Hepatocyte (in vitro differentiated cells): Measurements from ENCODE around the gene IGF2. TPM values are rescaled to one million over a fixed set of nuclear protein-coding genes. Genes with fewer than 3 reads are reported as not detected.

Experiments used
- DNase-seq: peaks from one replicate; pipeline ENCODE4 v3.0.0-alpha.2; 2016; ENCODE audit warnings: low spot score
- H2AFZ ChIP-seq: fragments of 200-600 bp; sonication (generic); 2 replicates; pipeline ENCODE4 v1.6.0; 2016; ENCODE audit warnings: antibody characterized with exemption, mild to moderate bottlenecking
- H3K27ac ChIP-seq: fragments of 200-600 bp; sonication (generic); 2 replicates; pipeline ENCODE4 v1.5.1; 2016; ENCODE audit warnings: mild to moderate bottlenecking
- H3K27me3 ChIP-seq: fragments of 200-600 bp; sonication (generic); 2 replicates; pipeline ENCODE4 v1.6.1; 2016
- H3K36me3 ChIP-seq: fragments of 200-600 bp; sonication (generic); replicated peaks from 2 replicates; pipeline ENCODE4 v1.5.1; 2016; ENCODE audit warnings: low read depth; ENCODE audit not compliant: insufficient read depth
- H3K4me1 ChIP-seq: fragments of 200-600 bp; sonication (generic); 2 replicates; pipeline ENCODE4 v1.5.1; 2016; ENCODE audit warnings: mild to moderate bottlenecking, moderate library complexity; ENCODE audit not compliant: insufficient read depth
- H3K4me2 ChIP-seq: fragments of 200-600 bp; sonication (generic); 2 replicates; pipeline ENCODE4 v1.6.0; 2016
- H3K4me3 ChIP-seq: fragments of 200-600 bp; sonication (generic); 2 replicates; pipeline ENCODE4 v1.5.1; 2016; ENCODE audit warnings: mild to moderate bottlenecking
- H3K79me2 ChIP-seq: fragments of 200-600 bp; sonication (generic); 2 replicates; pipeline ENCODE4 v1.6.0; 2017; ENCODE audit warnings: mild to moderate bottlenecking
- H3K9me2 ChIP-seq: fragments of 200-600 bp; sonication (generic); replicated peaks from 2 replicates; pipeline ENCODE4 v1.6.0; 2017; ENCODE audit warnings: mild to moderate bottlenecking; ENCODE audit not compliant: insufficient read depth
- H3K9me3 ChIP-seq: fragments of 200-600 bp; sonication (generic); 2 replicates; pipeline ENCODE4 v1.5.1; 2016; ENCODE audit warnings: low read depth, mild to moderate bottlenecking
- H4K20me1 ChIP-seq: fragments of 200-600 bp; sonication (generic); 2 replicates; pipeline ENCODE4 v1.6.0; 2016; ENCODE audit warnings: mild to moderate bottlenecking; ENCODE audit not compliant: insufficient read depth, poor library complexity, severe bottlenecking
- EZH2 ChIP-seq: fragments of 200-600 bp; sonication (generic); IDR thresholded peaks from 2 replicates; pipeline ENCODE4 v1.6.1; 2016; ENCODE audit warnings: antibody characterized with exemption, mild to moderate bottlenecking, borderline replicate concordance
- EZH2phosphoT487 ChIP-seq: fragments of 200-600 bp; sonication (generic); IDR thresholded peaks from one replicate; pipeline ENCODE4 v1.6.1; 2018; ENCODE audit warnings: antibody characterized with exemption, mild to moderate bottlenecking, low read depth, moderate library complexity; ENCODE audit not compliant: unreplicated experiment, severe bottlenecking
- WGBS: methylation state at CpG from one replicate; pipeline ENCODE4 v1.1.6; 2016; ENCODE audit warnings: low lambda C conversion rate; ENCODE audit errors: missing lambda C conversion rate; 5-methylcytosine and 5-hydroxymethylcytosine counted together
- polyA plus RNA-seq: library from polyadenylated mRNA; unstranded; fragments of >200 nt; fragmentation: Nextera tagmentation; extraction: Ambion mirVana; gene quantifications from 2 replicates; pipeline ENCODE4 v1.2.1, GENCODE V29; 2016
- total RNA-seq: library from RNA; depleted of rRNA; stranded (reverse); fragments of >200 nt; gene quantifications from 2 replicates; pipeline ENCODE4 v1.2.3, GENCODE V29; 2014
- TF ChIP-seq, protein P1 (sequence below): fragments of 200-600 bp; sonication (generic); IDR thresholded peaks from 2 replicates; pipeline ENCODE4 v1.5.1; 2016; ENCODE audit warnings: antibody characterized with exemption, mild to moderate bottlenecking; ENCODE audit not compliant: poor library complexity

The IGF2 gene
- total and polyA plus RNA-seq, 2 experiments from 2014 or later: 1,507 to 2,911 TPM

DNA sequence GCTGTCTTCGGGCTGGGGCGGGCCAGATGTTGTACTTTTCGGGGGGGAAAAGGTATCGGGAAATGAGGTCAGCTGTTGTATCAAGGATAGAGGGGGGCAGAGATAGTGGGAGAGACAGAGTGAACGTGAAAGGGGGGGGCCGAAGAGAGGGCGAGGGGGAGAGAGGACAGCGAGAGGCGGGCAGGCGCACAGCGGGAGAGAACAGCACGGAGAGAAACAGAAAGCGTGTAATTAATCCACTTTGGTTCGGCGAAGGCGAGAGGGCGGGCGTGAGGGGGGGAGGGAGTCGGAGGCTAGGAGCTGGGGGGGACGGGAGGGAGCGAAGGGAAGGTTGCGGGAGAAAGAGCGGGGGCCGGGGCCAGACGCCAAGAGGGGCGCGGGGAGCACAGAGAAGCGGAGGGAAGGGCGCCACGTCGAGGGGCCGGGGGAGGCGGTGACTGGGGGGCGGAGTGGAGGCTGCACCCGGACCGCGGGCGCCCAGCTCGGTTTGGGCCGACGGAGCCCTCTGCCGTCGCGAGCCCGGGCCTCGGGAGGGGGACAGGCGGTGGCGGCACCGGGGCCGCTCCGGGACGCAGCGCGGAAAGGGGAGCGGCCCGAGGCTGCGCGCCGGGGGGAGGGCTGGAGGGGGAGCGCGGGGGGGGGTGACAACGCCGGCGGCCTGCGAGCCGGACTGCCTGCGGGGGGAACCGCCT lies 612 bp downstream of the IGF2 start:
- H2AFZ ChIP-seq: no peak overlapping the region
- no peaks in the 10 kb centered on the region for H3K36me3 ChIP-seq
- 0% methylated on average over 1 of the region's 68 CpGs for WGBS
- H3K27ac ChIP-seq: peak overlapping the region; percentile 98
- H4K20me1 ChIP-seq: peaks cover 51% of the 10 kb centered on the region
- peak overlapping the region; percentile 85 for H3K4me3 ChIP-seq
- peaks cover 33% of the 10 kb centered on the region for H3K27me3 ChIP-seq
- peak overlapping the region; percentile 81 for H3K4me2 ChIP-seq
- TF ChIP-seq, protein P1, sequence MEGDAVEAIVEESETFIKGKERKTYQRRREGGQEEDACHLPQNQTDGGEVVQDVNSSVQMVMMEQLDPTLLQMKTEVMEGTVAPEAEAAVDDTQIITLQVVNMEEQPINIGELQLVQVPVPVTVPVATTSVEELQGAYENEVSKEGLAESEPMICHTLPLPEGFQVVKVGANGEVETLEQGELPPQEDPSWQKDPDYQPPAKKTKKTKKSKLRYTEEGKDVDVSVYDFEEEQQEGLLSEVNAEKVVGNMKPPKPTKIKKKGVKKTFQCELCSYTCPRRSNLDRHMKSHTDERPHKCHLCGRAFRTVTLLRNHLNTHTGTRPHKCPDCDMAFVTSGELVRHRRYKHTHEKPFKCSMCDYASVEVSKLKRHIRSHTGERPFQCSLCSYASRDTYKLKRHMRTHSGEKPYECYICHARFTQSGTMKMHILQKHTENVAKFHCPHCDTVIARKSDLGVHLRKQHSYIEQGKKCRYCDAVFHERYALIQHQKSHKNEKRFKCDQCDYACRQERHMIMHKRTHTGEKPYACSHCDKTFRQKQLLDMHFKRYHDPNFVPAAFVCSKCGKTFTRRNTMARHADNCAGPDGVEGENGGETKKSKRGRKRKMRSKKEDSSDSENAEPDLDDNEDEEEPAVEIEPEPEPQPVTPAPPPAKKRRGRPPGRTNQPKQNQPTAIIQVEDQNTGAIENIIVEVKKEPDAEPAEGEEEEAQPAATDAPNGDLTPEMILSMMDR: no peak
- TF ChIP-seq EZH2 (no peak), EZH2phosphoT487 (no peak)
- peaks cover 91% of the 10 kb centered on the region for H3K79me2 ChIP-seq
- no peaks in the 10 kb centered on the region for H3K9me3 ChIP-seq
- H3K9me2 ChIP-seq: no peaks in the 10 kb centered on the region
- peak; percentile 55 for DNase-seq
- H3K4me1 ChIP-seq: peaks cover 4% of the 10 kb centered on the region

DNA sequence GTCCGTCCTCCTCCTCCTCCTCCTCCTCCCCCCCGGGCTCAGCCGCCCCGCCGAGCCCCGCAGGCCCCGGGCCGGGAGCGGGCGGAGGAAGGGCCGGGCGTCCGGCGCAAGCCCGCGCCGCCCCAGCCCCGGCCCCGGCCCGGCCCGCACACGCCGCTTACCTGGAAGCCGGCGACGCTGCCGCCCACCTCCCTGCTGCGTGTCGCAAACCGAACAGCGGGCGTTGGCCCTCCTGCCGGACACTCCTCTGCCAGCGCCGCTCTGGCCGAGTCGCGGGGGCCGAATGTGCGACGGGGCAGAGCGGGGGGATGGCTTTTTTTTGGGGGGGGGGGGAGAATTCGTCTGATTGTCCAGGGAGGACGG lies 1.1 kb downstream of the IGF2 start:
- WGBS: 0% methylated on average over 3 of the region's 44 CpGs
- TF ChIP-seq, protein P1: no peak
- no peak for TF ChIP-seq EZH2
- TF ChIP-seq EZH2phosphoT487: no peak
- Histone ChIP-seq H3K27ac (peak overlapping the region; percentile 98), H3K9me3 (no peaks in the 10 kb centered on the region), H3K9me2 (no peaks in the 10 kb centered on the region), H3K27me3 (peaks cover 29% of the 10 kb centered on the region), H4K20me1 (peaks cover 56% of the 10 kb centered on the region), H3K4me3 (peak overlapping the region; percentile 85), H3K79me2 (peaks cover 91% of the 10 kb centered on the region), H3K4me1 (no peaks in the 10 kb centered on the region), H3K36me3 (no peaks in the 10 kb centered on the region), H3K4me2 (peak overlapping the region; percentile 81), H2AFZ (no peak overlapping the region)
- peak; percentile 53 for DNase-seq

DNA sequence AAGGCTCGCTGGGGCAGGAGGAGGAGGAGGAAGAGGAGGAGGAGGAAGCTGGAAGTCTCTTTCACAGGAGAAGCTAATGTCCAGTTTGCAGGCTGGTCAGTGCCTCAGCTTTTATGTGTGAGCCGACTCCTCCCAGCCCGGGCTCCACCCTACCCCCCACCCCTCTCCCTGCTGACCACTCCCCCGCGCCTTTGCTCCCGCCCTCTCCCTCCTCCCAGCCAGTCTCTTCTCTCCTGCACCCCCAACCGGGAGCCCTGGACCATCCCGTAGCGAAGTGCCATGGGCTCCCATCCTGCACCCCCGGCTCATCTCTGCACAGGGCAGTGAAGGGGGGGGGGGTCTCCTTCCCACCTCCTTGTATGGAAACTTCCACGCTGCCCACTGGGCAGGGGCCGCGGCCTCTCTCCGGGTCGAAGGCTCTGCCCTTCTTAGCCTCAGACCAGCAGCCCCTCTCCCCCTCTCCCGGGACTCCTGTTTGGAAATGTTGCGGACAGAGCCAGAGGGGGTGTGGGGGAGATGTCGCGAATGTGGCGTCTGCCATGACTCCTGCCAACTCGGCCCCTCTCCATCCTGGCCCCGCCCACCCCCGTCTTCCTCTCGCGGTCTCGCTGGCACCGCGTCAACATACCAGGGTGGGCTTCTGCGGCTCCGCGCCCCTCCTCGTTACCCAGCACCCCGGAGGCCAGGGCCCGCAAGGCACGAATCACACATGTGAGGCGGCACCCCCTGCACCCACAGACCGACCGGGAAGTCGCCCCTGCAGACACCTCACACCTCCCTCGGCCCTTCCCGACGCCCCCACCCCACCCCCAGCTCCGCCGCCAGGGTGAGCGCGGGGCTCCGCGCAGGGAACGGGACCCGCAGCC lies 1.8 kb downstream of the IGF2 start:
- peak; percentile 90 for DNase-seq
- H4K20me1 ChIP-seq: peaks cover 62% of the 10 kb centered on the region
- H3K4me3 ChIP-seq: peak overlapping the region; percentile 85
- no peaks in the 10 kb centered on the region for H3K9me3 ChIP-seq
- no peak overlapping the region for H2AFZ ChIP-seq
- H3K4me1 ChIP-seq: no peaks in the 10 kb centered on the region
- peaks cover 23% of the 10 kb centered on the region for H3K27me3 ChIP-seq
- peak overlapping the region; percentile 81 for H3K4me2 ChIP-seq
- H3K79me2 ChIP-seq: peaks cover 90% of the 10 kb centered on the region
- WGBS: 1% methylated on average over 16 of the region's 50 CpGs
- H3K9me2 ChIP-seq: no peaks in the 10 kb centered on the region
- TF ChIP-seq, protein P1: no peak
- TF ChIP-seq EZH2 (no peak), EZH2phosphoT487 (no peak)
- H3K36me3 ChIP-seq: no peaks in the 10 kb centered on the region
- peak overlapping the region; percentile 98 for H3K27ac ChIP-seq
